ENCODE measurements around the gene GABPB2.

- TF ChIP-seq CTCF (IDR thresholded peaks at IDR 0.05) (no peak), POLR2A (IDR thresholded peaks at IDR 0.05) (no peak)
Measured at GRCh38 chr1:151146072-151146411, 75.5 kb downstream of the GABPB2 start.

All from vagina (tissue), 2 donors.